WTC11 (cell line): ENCODE results near the gene NRDC.

Experiments
- ATF2 ChIP-seq: sonication (generic); formaldehyde crosslinking; IDR thresholded peaks from 2 replicates; pipeline ENCODE4 v1.8.1; 2022; ENCODE audit warnings: low read depth, missing genetic modification reagents, borderline replicate concordance
- CTCF ChIP-seq: fragments of 200-600 bp; IDR thresholded peaks from 2 replicates; pipeline ENCODE4 v1.8.0; 2022; ENCODE audit warnings: antibody characterized with exemption
- E2F4 ChIP-seq: sonication (generic); formaldehyde crosslinking; IDR thresholded peaks from 2 replicates; pipeline ENCODE4 v1.8.1; 2022; ENCODE audit warnings: low read depth, mild to moderate bottlenecking, moderate library complexity, missing genetic modification reagents, borderline replicate concordance
- IRF2 ChIP-seq: sonication (generic); formaldehyde crosslinking; IDR thresholded peaks from 2 replicates; pipeline ENCODE4 v1.8.0; 2022; ENCODE audit warnings: low read depth, missing genetic modification reagents, borderline replicate concordance
- JAZF1 ChIP-seq: fragments of 250-450 bp; sonication (Bioruptor Pico); IDR thresholded peaks from 2 replicates; pipeline ENCODE4 v1.9.0; 2021; ENCODE audit warnings: moderate library complexity, mild to moderate bottlenecking, inconsistent platforms
- NR1H2 ChIP-seq: sonication (generic); formaldehyde crosslinking; IDR thresholded peaks from 2 replicates; pipeline ENCODE4 v1.9.0; 2021; ENCODE audit warnings: mild to moderate bottlenecking, moderate library complexity, missing genetic modification reagents
- NR3C1 ChIP-seq: sonication (generic); formaldehyde crosslinking; conservative IDR thresholded peaks from 2 replicates; pipeline ENCODE4 v1.8.1; 2023; ENCODE audit warnings: low read depth, mild to moderate bottlenecking, missing genetic modification reagents
- STAT6 ChIP-seq: sonication (generic); formaldehyde crosslinking; conservative IDR thresholded peaks from 2 replicates; pipeline ENCODE4 v1.8.1; 2023; ENCODE audit warnings: mild to moderate bottlenecking, low read depth, missing genetic modification reagents, moderate library complexity
- USF2 ChIP-seq: sonication (generic); formaldehyde crosslinking; IDR thresholded peaks from 2 replicates; pipeline ENCODE4 v1.8.1; 2023; ENCODE audit warnings: mild to moderate bottlenecking, missing genetic modification reagents, moderate library complexity
- ZNF263 ChIP-seq: sonication (generic); formaldehyde crosslinking; IDR thresholded peaks from 2 replicates; pipeline ENCODE4 v1.8.1; 2022; ENCODE audit warnings: low read depth, mild to moderate bottlenecking, moderate library complexity, missing genetic modification reagents
- ZNF671 ChIP-seq: fragments of 250-450 bp; sonication (Bioruptor Pico); IDR thresholded peaks from 2 replicates; pipeline ENCODE4 v1.8.0; 2021; ENCODE audit warnings: mild to moderate bottlenecking

GRCh38 chr1:51920130-51920529, 41.6 kb upstream of the NRDC start:
- no peak for TF ChIP-seq CTCF
- no peak for TF ChIP-seq ATF2 (CRISPR knock-in tag)
- TF ChIP-seq USF2: no peak
- no peak for TF ChIP-seq E2F4
- TF ChIP-seq IRF2 (CRISPR knock-in tag): no peak
- TF ChIP-seq ZNF671 (CRISPR knock-in tag): no peak
- no peak for TF ChIP-seq ZNF263 (CRISPR knock-in tag)
- no peak for TF ChIP-seq JAZF1 (CRISPR knock-in tag)
- no peak for TF ChIP-seq NR1H2 (CRISPR knock-in tag)
- no peak for TF ChIP-seq NR3C1 (CRISPR knock-in tag)
- TF ChIP-seq STAT6 (CRISPR knock-in tag): no peak
